ENCODE measurements around the gene OR52A5. TPM values are rescaled to one million over a fixed set of nuclear protein-coding genes. Genes with fewer than 3 reads are reported as not detected.

Gene OR52A5
- total and polyA plus RNA-seq, 10 donors: not detected

DNA sequence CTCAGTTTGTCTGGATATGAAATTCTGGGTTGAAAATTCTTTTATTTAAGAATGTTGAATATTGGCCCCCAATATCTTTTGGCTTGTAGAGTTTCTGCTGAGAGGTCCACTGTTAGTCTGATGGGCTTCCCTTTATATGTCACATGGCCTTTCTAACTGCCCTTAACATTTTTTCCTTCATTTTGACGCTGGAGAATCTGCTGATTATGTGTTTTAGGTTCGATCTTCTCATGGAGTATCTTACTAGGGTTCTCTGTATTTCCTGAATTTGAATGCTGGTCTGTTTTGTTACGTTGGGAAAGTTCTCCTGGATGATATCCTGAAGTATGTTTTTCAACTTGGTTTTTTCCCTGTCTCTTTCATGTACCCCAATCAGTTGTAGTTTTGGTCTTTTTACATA lies 22.8 kb downstream of the OR52A5 start:
- Histone ChIP-seq H3K4me3 (no peak overlapping the region), H3K4me1 (no peaks in the 10 kb centered on the region), H3K9me3 (peaks cover 0 to 5% (median 0%) of the 10 kb centered on the region in 8 donors), H3K36me3 (no peaks in the 10 kb centered on the region), H3K27ac (no peak overlapping the region), H3K27me3 (replicated peaks in 1 of 7) (peaks cover 0 to 11% (median 0%) of the 10 kb centered on the region in 7 donors)
- no peak for DNase-seq
- TF ChIP-seq POLR2A (IDR thresholded peaks at IDR 0.05) (no peak), POLR2AphosphoS5 (IDR thresholded peaks at IDR 0.05) (no peak), CTCF (IDR thresholded peaks at IDR 0.05 in 8 of 11, conservative IDR thresholded peaks at IDR 0.05 in 3 of 11) (no peak)
- intact Hi-C loops (cut with DNase I; ENCODE audit: low total_unique reads): no loop called here
- 62 to 78% (median 70%) methylated on average over 3 of the region's 3 CpGs for WGBS, 5 donors

DNA sequence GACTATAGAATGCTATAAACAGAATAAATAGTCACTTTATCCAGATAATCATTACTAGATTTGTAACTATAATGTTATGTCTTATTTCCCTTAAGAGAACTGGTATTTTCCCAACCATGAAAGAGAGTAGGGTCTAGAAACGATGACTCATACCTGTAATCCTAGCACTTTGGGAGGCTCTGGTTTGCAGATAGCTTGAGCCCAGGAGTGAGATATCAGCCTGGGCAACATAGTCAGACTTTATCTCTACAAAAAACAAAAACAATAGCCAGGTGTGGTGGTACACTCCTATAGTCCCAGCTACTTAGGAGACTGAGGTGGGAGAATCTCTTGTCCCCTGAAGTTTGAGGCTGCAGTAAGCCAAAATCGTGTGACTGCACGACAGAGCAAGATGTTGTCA lies 30.9 kb downstream of the OR52A5 start:
- no peak for DNase-seq
- Histone ChIP-seq H3K4me1 (no peaks in the 10 kb centered on the region), H3K27me3 (replicated peaks in 1 of 7) (no peaks in the 10 kb centered on the region), H3K4me3 (no peak overlapping the region), H3K36me3 (no peaks in the 10 kb centered on the region), H3K9me3 (no peaks in the 10 kb centered on the region), H3K27ac (no peak overlapping the region)
- intact Hi-C loops (cut with DNase I; ENCODE audit: low total_unique reads): no loop called here
- TF ChIP-seq CTCF (IDR thresholded peaks at IDR 0.05 in 8 of 11, conservative IDR thresholded peaks at IDR 0.05 in 3 of 11) (no peak), POLR2AphosphoS5 (IDR thresholded peaks at IDR 0.05) (no peak), POLR2A (IDR thresholded peaks at IDR 0.05) (no peak)
- WGBS, 5 donors: 55 to 76% (median 65%) methylated on average over 3 of the region's 3 CpGs

DNA sequence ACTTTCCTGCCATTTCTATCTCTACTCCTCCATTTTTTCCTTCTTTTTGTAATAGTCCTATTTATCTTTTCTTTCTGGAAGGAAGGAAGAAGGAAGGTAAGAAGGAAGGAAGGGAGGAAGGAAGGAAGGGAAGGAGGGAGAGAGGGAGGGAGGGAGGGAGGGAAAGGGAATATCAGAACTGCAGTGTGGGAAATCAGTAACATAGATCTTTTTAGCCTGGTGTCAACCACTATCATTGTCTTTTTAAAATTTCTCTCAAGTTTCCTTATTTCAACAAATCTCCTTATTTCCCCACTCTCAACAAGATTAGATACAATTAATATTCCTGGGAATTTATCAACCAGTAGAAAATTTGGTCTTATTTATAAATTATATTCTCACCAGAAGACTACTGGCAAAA lies 35.1 kb downstream of the OR52A5 start:
- no peaks in the 10 kb centered on the region for H3K4me1 ChIP-seq

GRCh38 chr11:5102246-5102645 lies 35.9 kb downstream of the OR52A5 start:
- H3K36me3 ChIP-seq: no peaks in the 10 kb centered on the region
- no peak overlapping the region for H3K4me3 ChIP-seq
- no peaks in the 10 kb centered on the region for H3K9me3 ChIP-seq
- WGBS, 5 donors: 59 to 87% (median 75%) methylated on average over 2 of the region's 2 CpGs
- no peak for DNase-seq
- H3K27ac ChIP-seq: no peak overlapping the region
- no peaks in the 10 kb centered on the region for H3K4me1 ChIP-seq
- TF ChIP-seq POLR2AphosphoS5 (IDR thresholded peaks at IDR 0.05): no peak
- TF ChIP-seq POLR2A (IDR thresholded peaks at IDR 0.05): no peak
- TF ChIP-seq CTCF (IDR thresholded peaks at IDR 0.05 in 8 of 11, conservative IDR thresholded peaks at IDR 0.05 in 3 of 11): no peak
- intact Hi-C loops (cut with DNase I; ENCODE audit: low total_unique reads): no loop called here
- no peaks in the 10 kb centered on the region for H3K27me3 ChIP-seq (replicated peaks in 1 of 7)

More for the DNA sequence above, 35.1 kb downstream of the OR52A5 start:
- Histone ChIP-seq H3K4me3 (no peak overlapping the region), H3K36me3 (no peaks in the 10 kb centered on the region), H3K27ac (no peak overlapping the region), H3K27me3 (replicated peaks in 1 of 7) (no peaks in the 10 kb centered on the region), H3K9me3 (no peaks in the 10 kb centered on the region)
- TF ChIP-seq POLR2A (IDR thresholded peaks at IDR 0.05) (no peak), POLR2AphosphoS5 (IDR thresholded peaks at IDR 0.05) (no peak), CTCF (IDR thresholded peaks at IDR 0.05 in 8 of 11, conservative IDR thresholded peaks at IDR 0.05 in 3 of 11) (no peak)
- intact Hi-C loops (cut with DNase I; ENCODE audit: low total_unique reads): no loop called here
- DNase-seq: no peak

All from spleen (tissue), 11 donors.